SU-DHL-6 (cell line): ENCODE measurements around the gene CD300H.

Experiments
- EZH2phosphoT487 ChIP-seq: fragments of 200-600 bp; sonication (generic), shearing (Covaris generic); conservative IDR thresholded peaks from 2 replicates; pipeline ENCODE4 v1.6.1; 2018; ENCODE audit warnings: mild to moderate bottlenecking, antibody characterized with exemption, low read length, moderate library complexity, mixed read lengths
- TF ChIP-seq, protein P1 (sequence below): fragments of 200-600 bp; sonication (generic); IDR thresholded peaks from one replicate; pipeline ENCODE4 v1.5.1; 2017; ENCODE audit warnings: antibody characterized with exemption, mild to moderate bottlenecking, low read length, moderate library complexity; ENCODE audit not compliant: insufficient read depth, poor library complexity, severe bottlenecking

GRCh38 chr17:74598346-74599022 lies 31.2 kb upstream of the CD300H start:
- TF ChIP-seq, protein P1, sequence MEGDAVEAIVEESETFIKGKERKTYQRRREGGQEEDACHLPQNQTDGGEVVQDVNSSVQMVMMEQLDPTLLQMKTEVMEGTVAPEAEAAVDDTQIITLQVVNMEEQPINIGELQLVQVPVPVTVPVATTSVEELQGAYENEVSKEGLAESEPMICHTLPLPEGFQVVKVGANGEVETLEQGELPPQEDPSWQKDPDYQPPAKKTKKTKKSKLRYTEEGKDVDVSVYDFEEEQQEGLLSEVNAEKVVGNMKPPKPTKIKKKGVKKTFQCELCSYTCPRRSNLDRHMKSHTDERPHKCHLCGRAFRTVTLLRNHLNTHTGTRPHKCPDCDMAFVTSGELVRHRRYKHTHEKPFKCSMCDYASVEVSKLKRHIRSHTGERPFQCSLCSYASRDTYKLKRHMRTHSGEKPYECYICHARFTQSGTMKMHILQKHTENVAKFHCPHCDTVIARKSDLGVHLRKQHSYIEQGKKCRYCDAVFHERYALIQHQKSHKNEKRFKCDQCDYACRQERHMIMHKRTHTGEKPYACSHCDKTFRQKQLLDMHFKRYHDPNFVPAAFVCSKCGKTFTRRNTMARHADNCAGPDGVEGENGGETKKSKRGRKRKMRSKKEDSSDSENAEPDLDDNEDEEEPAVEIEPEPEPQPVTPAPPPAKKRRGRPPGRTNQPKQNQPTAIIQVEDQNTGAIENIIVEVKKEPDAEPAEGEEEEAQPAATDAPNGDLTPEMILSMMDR, result no peak
- no peak for TF ChIP-seq EZH2phosphoT487
